ENCODE measurements around the gene THEMIS. TPM values are rescaled to one million over a fixed set of nuclear protein-coding genes. Genes with fewer than 3 reads are reported as not detected.

THEMIS gene
- total RNA-seq, 1 experiment from 2014 or later: 0.05 TPM

GRCh38 chr6:127880429-127880828, 20.4 kb downstream of the THEMIS start:
- Histone ChIP-seq H3K4me1 (ENCODE audit: control insufficient read depth, insufficient read depth, low read length) (no peaks in the 10 kb centered on the region), H3K27ac (ENCODE audit: low read length) (no peak overlapping the region), H3K9me3 (ENCODE audit: control insufficient read depth, insufficient read depth, low read depth, low read length) (no peaks in the 10 kb centered on the region), H3K27me3 (ENCODE audit: control insufficient read depth, insufficient read depth, low read length) (no peaks in the 10 kb centered on the region), H3K4me3 (ENCODE audit: low read depth in 2 of 2, low read length in 2 of 2) (no peak overlapping the region), H3K36me3 (ENCODE audit: control insufficient read depth, insufficient read depth, low read length) (no peaks in the 10 kb centered on the region)
- no peak for DNase-seq (ENCODE audit: low read depth, low spot score)
- ATAC-seq: no peak
- in situ Hi-C loops (cut with HindIII; ENCODE audit: low pct_unique_long_range_greater_than_20kb, low sequenced_read_pairs) (no loop called here), intact Hi-C loops (cut with micrococcal nuclease; ENCODE audit: unreplicated experiment) (no loop called here)
- no TSS peak for BruUV-seq (replicated peaks)
- TF ChIP-seq POLR2AphosphoS5 (IDR thresholded peaks at IDR 0.05; ENCODE audit: low read depth, low read length) (no peak), TCF7L2 (IDR thresholded peaks at IDR 0.05; ENCODE audit: low read depth, low read length) (no peak), CTCF (IDR thresholded peaks at IDR 0.05) (no peak), REST (IDR thresholded peaks at IDR 0.05; ENCODE audit: insufficient read depth in 1 of 2, low read depth in 2 of 2, low read length in 1 of 2) (no peak), SIN3A (IDR thresholded peaks at IDR 0.05; ENCODE audit: borderline replicate concordance, insufficient read depth, low read depth, low read length) (no peak)
- POLR2A ChIA-PET: no interaction called here
- CTCF ChIA-PET: no interaction called here

- intact Hi-C loops (cut with micrococcal nuclease; ENCODE audit: unreplicated experiment): no loop called here
- DNase-seq (ENCODE audit: low read depth, low spot score): no peak
- ATAC-seq: no peak
Measured at GRCh38 chr6:127879685-127880084, 21.2 kb downstream of the THEMIS start.

More at GRCh38 chr6:127879685-127880084, 21.2 kb downstream of the THEMIS start:
- no TSS peak for BruUV-seq (replicated peaks)
- TF ChIP-seq CTCF (IDR thresholded peaks at IDR 0.05) (no peak), POLR2AphosphoS5 (IDR thresholded peaks at IDR 0.05; ENCODE audit: low read depth, low read length) (no peak), REST (IDR thresholded peaks at IDR 0.05; ENCODE audit: insufficient read depth in 1 of 2, low read depth in 2 of 2, low read length in 1 of 2) (no peak), SIN3A (IDR thresholded peaks at IDR 0.05; ENCODE audit: borderline replicate concordance, insufficient read depth, low read depth, low read length) (no peak), TCF7L2 (IDR thresholded peaks at IDR 0.05; ENCODE audit: low read depth, low read length) (no peak)
- Histone ChIP-seq H3K4me1 (ENCODE audit: control insufficient read depth, insufficient read depth, low read length) (no peaks in the 10 kb centered on the region), H3K4me3 (ENCODE audit: low read depth in 2 of 2, low read length in 2 of 2) (no peak overlapping the region), H3K36me3 (ENCODE audit: control insufficient read depth, insufficient read depth, low read length) (no peaks in the 10 kb centered on the region), H3K27ac (ENCODE audit: low read length) (no peak overlapping the region), H3K9me3 (ENCODE audit: control insufficient read depth, insufficient read depth, low read depth, low read length) (no peaks in the 10 kb centered on the region), H3K27me3 (ENCODE audit: control insufficient read depth, insufficient read depth, low read length) (no peaks in the 10 kb centered on the region)
- CTCF ChIA-PET: no interaction called here
- in situ Hi-C loops (cut with HindIII; ENCODE audit: low pct_unique_long_range_greater_than_20kb, low sequenced_read_pairs): no loop called here
- POLR2A ChIA-PET: interaction anchor here (0.5 kb wide), 1 partner anchor 1432 kb away, joined by 3 read pairs; no protein-coding TSS in a partner anchor

Measured in Panc1 (cell line).